Activated naive CD8-positive, alpha-beta T cell treated with anti-CD3 and anti-CD28 coated beads, Interleukin-2, amount 10 ng/mL, durations not matched to agents 7 days and 5 days (primary cell): ENCODE measurements around the gene KIAA0825. TPM values are rescaled to one million over a fixed set of nuclear protein-coding genes. Genes with fewer than 3 reads are reported as not detected.

Experiments used
- ATAC-seq: fragments of 150-1000 bp; cut with Tn5 transposase; one replicate; pipeline ENCODE4 v1.10.0; 2021; ENCODE audit warnings: low read depth, moderate library complexity
- POLR2A ChIA-PET: fragments of 350-600 bp; sonication (Branson Sonifier 250); formaldehyde crosslinking; loops from one replicate; lab custom pipeline; 2021; ENCODE audit warnings: antibody characterized with exemption; lab: Charles Lee
- DNase-seq: peaks from one replicate; pipeline ENCODE4 v3.0.0; 2021
- H3K27ac Mint-ChIP-seq: one replicate; pipeline ENCODE4 v1.8.0; 2022; ENCODE audit warnings: mild to moderate bottlenecking, mixed read lengths
- H3K27me3 Mint-ChIP-seq: one replicate; pipeline ENCODE4 v1.8.0; 2022; ENCODE audit warnings: mild to moderate bottlenecking, moderate library complexity, mixed read lengths
- H3K36me3 Mint-ChIP-seq: one replicate; pipeline ENCODE4 v1.8.0; 2021; ENCODE audit warnings: mild to moderate bottlenecking, mixed read lengths
- H3K4me1 Mint-ChIP-seq: one replicate; pipeline ENCODE4 v1.8.0; 2021; ENCODE audit warnings: mixed read lengths
- H3K4me3 Mint-ChIP-seq: one replicate; pipeline ENCODE4 v1.8.0; 2022; ENCODE audit warnings: mild to moderate bottlenecking, moderate library complexity, mixed read lengths
- H3K9me3 Mint-ChIP-seq: one replicate; pipeline ENCODE4 v1.8.0; 2021; ENCODE audit warnings: mixed read lengths
- total RNA-seq, 2 experiments: library from RNA; stranded (reverse); gene quantifications; one replicate each; pipeline ENCODE4 v1.2.3, GENCODE V29; 2021

KIAA0825 gene
- total RNA-seq, 2 experiments from 2014 or later, result 1.9 to 2.2 TPM

- DNase-seq, result no peak
- Mint-ChIP-seq H3K27ac (no peak overlapping the region), H3K9me3 (peaks cover 2% of the 10 kb centered on the region), H3K36me3 (no peaks in the 10 kb centered on the region), H3K27me3 (peaks cover 1% of the 10 kb centered on the region), H3K4me1 (no peaks in the 10 kb centered on the region), H3K4me3 (no peak overlapping the region)
- ATAC-seq, result no peak
- POLR2A ChIA-PET, result no interaction called here
These were observed 56.0 kb downstream of the KIAA0825 start for GRCh38 chr5:94562327-94562971.

- no peak overlapping the region for H3K4me3 Mint-ChIP-seq
- H3K36me3 Mint-ChIP-seq, result no peaks in the 10 kb centered on the region
- peaks cover 1% of the 10 kb centered on the region for H3K27me3 Mint-ChIP-seq
- ATAC-seq, result no peak
- no peak overlapping the region for H3K27ac Mint-ChIP-seq
- peaks cover 2% of the 10 kb centered on the region for H3K9me3 Mint-ChIP-seq
- no peak for DNase-seq
- H3K4me1 Mint-ChIP-seq, result no peaks in the 10 kb centered on the region
- POLR2A ChIA-PET, result no interaction called here
These were observed 60.4 kb downstream of the KIAA0825 start for GRCh38 chr5:94558028-94558427.

GRCh38 chr5:94551858-94552257 is 66.5 kb downstream of the KIAA0825 start:
- Mint-ChIP-seq H3K27ac (no peak overlapping the region), H3K27me3 (no peaks in the 10 kb centered on the region), H3K36me3 (no peaks in the 10 kb centered on the region), H3K4me3 (no peak overlapping the region), H3K4me1 (peaks cover 3% of the 10 kb centered on the region), H3K9me3 (peaks cover 4% of the 10 kb centered on the region)
- POLR2A ChIA-PET, result no interaction called here
- ATAC-seq, result no peak
- DNase-seq, result no peak

GRCh38 chr5:94545870-94546625 is 72.4 kb downstream of the KIAA0825 start:
- Mint-ChIP-seq H3K4me3 (no peak overlapping the region), H3K27ac (no peak overlapping the region), H3K9me3 (peaks cover 9% of the 10 kb centered on the region), H3K4me1 (peaks cover 7% of the 10 kb centered on the region), H3K36me3 (no peaks in the 10 kb centered on the region), H3K27me3 (no peaks in the 10 kb centered on the region)
- DNase-seq (no peak), ATAC-seq (no peak)
- POLR2A ChIA-PET, result no interaction called here

GRCh38 chr5:94544875-94545547 is 73.4 kb downstream of the KIAA0825 start:
- peaks cover 1% of the 10 kb centered on the region for H3K36me3 Mint-ChIP-seq
- H3K27me3 Mint-ChIP-seq, result no peaks in the 10 kb centered on the region
- DNase-seq (no peak), ATAC-seq (no peak)
- H3K4me3 Mint-ChIP-seq, result no peak overlapping the region
- POLR2A ChIA-PET, result no interaction called here
- H3K9me3 Mint-ChIP-seq, result peaks cover 9% of the 10 kb centered on the region
- no peak overlapping the region for H3K27ac Mint-ChIP-seq
- peaks cover 7% of the 10 kb centered on the region for H3K4me1 Mint-ChIP-seq

GRCh38 chr5:94544031-94544650 is 74.3 kb downstream of the KIAA0825 start:
- Mint-ChIP-seq H3K9me3 (peaks cover 10% of the 10 kb centered on the region), H3K27ac (no peak overlapping the region), H3K4me3 (no peak overlapping the region), H3K36me3 (peaks cover 1% of the 10 kb centered on the region), H3K27me3 (no peaks in the 10 kb centered on the region), H3K4me1 (peaks cover 7% of the 10 kb centered on the region)
- POLR2A ChIA-PET, result no interaction called here
- DNase-seq (no peak), ATAC-seq (no peak)

GRCh38 chr5:94540856-94541494 is 77.4 kb downstream of the KIAA0825 start:
- Mint-ChIP-seq H3K4me1 (peaks cover 7% of the 10 kb centered on the region), H3K36me3 (peaks cover 1% of the 10 kb centered on the region), H3K27ac (no peak overlapping the region), H3K4me3 (no peak overlapping the region), H3K27me3 (no peaks in the 10 kb centered on the region), H3K9me3 (peaks cover 12% of the 10 kb centered on the region)
- no peak for DNase-seq
- POLR2A ChIA-PET, result no interaction called here
- ATAC-seq, result no peak

DNA sequence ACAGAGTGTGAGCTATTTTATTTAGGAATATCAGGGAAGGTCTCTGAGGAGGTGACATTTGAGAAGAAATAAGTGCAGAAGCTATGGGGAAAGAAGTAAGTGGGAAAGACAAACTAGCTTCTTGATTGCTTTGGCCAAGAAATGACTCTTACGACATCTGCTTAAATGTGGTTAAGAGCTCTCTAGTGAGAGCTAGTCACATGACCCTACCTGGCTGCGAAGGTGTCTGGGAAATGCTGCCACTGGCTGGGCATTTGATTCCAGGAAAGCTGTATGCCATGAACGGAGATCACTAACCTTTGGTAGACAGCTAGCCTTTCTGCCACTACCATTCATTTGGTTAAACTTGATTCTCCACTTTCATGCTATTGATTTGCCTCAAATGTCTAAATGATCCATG is 80.1 kb downstream of the KIAA0825 start:
- POLR2A ChIA-PET, result no interaction called here
- Mint-ChIP-seq H3K27ac (no peak overlapping the region), H3K27me3 (no peaks in the 10 kb centered on the region), H3K36me3 (peaks cover 1% of the 10 kb centered on the region), H3K4me3 (no peak overlapping the region), H3K9me3 (peaks cover 11% of the 10 kb centered on the region), H3K4me1 (no peaks in the 10 kb centered on the region)
- ATAC-seq (no peak), DNase-seq (no peak)

DNA sequence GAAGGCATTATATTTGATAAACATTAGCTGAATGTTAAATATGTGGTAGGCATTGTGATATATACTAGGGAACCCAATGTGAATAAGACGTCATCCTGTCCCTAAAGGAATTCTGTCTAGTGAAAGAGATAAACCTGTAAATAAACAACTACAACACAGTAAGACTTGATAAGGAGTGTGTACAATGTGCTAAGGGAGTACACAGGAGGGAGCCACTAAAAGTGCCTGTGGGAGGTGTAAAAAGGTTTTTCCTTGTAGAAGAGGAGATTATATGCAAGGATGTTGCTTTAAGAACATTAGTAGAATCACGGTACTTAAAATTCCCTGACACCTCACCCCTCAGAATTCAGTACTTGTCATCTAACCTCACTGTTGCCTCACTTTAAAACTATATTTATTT is 91.7 kb downstream of the KIAA0825 start:
- POLR2A ChIA-PET, result no interaction called here
- DNase-seq (no peak), ATAC-seq (no peak)
- Mint-ChIP-seq H3K27ac (no peak overlapping the region), H3K4me1 (peaks cover 2% of the 10 kb centered on the region), H3K9me3 (no peaks in the 10 kb centered on the region), H3K36me3 (no peaks in the 10 kb centered on the region), H3K27me3 (no peaks in the 10 kb centered on the region), H3K4me3 (no peak overlapping the region)

DNA sequence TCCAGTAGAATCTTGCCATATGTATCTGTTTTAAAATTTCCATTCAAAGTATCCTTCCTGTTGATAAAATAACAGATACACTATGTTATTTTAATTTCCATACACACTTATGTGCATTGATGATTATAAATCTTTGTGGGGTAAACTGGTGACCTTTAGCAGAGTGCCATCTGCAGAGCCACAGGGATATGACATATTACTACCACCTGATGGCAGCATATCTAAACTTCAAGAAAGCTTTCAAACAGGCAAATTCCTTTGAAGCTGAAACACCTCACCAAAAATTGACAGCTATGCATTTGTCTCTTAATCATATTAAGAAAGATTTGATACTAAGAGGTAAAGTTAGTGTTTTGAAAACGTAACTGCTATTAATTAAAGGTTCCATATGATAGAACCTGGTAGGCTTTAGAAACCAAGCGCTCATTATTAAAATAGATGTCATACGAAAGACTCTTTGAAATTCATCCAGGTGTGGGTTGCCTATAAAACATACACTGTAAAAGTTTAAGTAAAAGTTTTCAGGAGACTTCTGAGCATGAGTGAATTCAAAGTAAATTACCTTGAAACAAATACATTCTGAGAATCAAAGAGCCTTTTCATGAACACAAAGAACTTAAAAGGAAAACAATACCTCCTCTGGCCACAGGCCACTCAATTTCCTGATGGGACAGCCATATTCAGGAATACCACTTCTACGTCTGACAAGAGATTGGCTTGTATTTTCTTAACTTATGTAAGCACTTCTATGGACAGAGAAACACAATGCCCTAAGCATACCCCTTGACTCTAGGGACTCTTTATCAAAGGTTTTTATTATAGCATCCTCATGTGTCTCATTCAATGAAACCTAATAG is 93.3 kb downstream of the KIAA0825 start:
- Mint-ChIP-seq H3K36me3 (no peaks in the 10 kb centered on the region), H3K27me3 (no peaks in the 10 kb centered on the region), H3K4me1 (peaks cover 2% of the 10 kb centered on the region), H3K4me3 (no peak overlapping the region), H3K9me3 (no peaks in the 10 kb centered on the region), H3K27ac (no peak overlapping the region)
- ATAC-seq (peak; percentile 52), DNase-seq (no peak)
- POLR2A ChIA-PET, result no interaction called here

DNA sequence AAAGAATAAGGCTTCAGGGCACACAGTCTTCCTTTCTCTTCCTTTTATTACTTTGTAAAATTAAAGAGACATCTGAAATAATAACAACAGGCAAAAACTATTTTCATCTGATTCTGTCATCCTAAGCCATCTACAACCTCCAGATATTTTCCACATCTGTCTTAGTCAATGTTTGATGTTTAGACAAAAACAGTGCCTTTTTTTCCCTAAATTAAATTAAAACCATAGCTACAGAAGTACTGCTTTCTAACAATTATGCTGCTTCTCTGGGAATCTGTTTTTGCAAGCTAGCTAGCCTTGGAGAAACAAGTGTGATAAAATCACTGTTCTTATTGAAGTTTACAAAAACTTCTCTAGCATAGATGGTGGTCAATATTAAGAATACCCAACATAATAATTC is 95.4 kb downstream of the KIAA0825 start:
- Mint-ChIP-seq H3K4me1 (peaks cover 2% of the 10 kb centered on the region), H3K27ac (no peak overlapping the region), H3K36me3 (no peaks in the 10 kb centered on the region), H3K27me3 (no peaks in the 10 kb centered on the region), H3K4me3 (no peak overlapping the region), H3K9me3 (no peaks in the 10 kb centered on the region)
- no peak for ATAC-seq
- no peak for DNase-seq
- POLR2A ChIA-PET, result no interaction called here

- H3K9me3 Mint-ChIP-seq, result no peaks in the 10 kb centered on the region
- no peak overlapping the region for H3K4me3 Mint-ChIP-seq
- peaks cover 2% of the 10 kb centered on the region for H3K4me1 Mint-ChIP-seq
- POLR2A ChIA-PET, result no interaction called here
- ATAC-seq, result no peak
- H3K27me3 Mint-ChIP-seq, result no peaks in the 10 kb centered on the region
- DNase-seq, result no peak
- no peak overlapping the region for H3K27ac Mint-ChIP-seq
- H3K36me3 Mint-ChIP-seq, result no peaks in the 10 kb centered on the region
These were observed 96.3 kb downstream of the KIAA0825 start for GRCh38 chr5:94522117-94522516.
